HG03460 (cell line): ENCODE measurements around the gene SULF2.

Experiments
- ATAC-seq: cut with Tn5 transposase; IDR thresholded peaks from one replicate; pipeline ENCODE4 v1.9.1; 2021; ENCODE audit not compliant: unreplicated experiment

SULF2 gene

DNA sequence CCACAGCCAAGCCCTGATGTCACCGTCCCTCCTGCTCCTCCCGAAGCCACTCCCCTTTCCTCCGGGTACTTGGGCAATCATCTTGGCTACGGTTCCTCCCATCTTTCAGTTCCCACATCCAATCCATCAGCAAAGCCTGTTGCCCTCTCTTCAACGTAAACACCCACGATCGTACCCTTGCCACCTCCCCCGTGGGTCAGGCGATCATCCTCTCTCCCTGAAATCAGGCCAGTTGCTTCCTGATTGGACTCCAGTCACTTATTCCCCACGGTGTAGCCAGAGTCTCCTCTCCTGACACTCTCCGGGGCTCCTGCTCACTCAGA lies 44.5 kb downstream of the SULF2 start:
- no peak for ATAC-seq

DNA sequence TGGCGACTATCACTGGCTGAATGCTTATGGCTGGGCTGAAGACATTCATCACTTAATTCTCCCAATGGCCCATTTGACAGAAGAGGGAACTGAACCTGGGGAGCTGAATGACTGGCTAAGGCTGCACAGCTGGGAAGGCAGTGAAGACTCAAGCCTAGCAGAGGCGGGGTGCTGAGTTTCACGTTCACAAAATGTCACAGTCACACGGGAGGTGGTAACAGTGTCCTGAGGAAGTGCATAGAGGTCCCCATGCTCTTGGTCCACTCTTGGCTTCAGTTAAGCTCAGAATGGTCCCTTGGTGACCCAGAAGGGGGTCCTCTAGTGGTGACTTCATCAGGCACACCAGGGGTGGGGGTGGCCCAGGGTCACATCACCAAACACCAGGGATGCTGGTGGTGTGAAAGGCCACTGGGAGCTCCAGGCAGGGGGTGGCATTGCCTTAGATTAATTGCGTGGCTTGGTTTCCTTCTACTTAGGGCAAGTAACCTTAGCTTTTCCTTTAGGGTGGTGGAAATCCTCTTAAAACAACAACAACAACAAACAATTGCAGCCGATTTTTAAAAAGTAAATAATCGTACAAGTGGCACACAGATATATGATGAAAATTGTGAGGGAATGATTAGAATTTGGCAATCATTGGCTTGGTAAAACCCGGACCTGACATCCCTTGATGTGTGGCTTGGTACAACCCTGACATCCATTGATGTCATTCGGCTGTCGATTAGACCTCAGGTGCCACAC lies 45.0 kb downstream of the SULF2 start:
- no peak for ATAC-seq

DNA sequence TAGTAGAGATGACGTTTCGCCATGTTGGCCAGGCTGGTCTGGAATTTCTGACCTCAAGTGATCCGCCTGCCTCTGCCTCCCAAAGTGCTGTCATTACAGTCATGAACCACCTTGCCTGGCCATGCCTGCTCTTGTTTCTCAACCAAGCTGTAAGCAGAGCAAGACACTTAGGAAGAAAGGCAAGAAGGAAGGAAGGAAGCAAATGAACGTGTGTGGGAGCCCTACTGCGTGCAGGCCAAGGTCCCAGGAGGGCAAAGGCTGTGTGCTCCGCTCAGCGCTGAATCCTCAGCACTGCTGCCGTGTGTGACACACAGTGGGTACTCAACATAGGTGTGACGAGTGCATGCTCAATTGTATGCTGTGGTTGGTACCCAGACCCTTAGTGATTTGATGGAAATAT lies 47.4 kb downstream of the SULF2 start:
- ATAC-seq = no peak

DNA sequence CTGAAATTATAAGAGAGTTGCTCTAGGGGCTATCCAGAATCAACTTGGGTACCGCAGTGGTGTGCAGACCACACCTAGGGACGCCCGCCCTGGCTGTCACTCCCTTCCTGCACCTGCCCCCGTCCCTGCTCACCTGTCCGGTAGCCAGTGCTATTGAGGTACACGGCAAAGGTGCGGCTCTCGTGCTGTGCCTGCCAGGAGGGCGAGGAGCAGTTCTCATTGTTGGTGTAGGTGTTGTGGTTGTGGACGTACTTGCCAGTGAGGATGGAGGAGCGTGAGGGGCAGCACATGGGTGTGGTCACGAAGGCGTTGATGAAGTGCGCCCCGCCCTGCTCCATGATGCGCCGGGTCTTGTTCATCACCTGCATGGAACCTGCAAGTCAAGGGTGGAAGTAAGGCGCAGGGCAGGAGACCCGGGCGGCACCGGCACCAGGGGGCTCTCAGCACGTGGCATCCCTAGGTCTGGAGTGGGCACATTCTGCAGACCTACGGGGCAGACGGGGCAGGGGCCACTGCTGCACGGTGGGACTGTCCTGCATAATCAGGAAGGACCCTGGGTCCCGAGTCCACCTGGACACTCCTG lies 48.6 kb downstream of the SULF2 start:
- no peak for ATAC-seq

DNA sequence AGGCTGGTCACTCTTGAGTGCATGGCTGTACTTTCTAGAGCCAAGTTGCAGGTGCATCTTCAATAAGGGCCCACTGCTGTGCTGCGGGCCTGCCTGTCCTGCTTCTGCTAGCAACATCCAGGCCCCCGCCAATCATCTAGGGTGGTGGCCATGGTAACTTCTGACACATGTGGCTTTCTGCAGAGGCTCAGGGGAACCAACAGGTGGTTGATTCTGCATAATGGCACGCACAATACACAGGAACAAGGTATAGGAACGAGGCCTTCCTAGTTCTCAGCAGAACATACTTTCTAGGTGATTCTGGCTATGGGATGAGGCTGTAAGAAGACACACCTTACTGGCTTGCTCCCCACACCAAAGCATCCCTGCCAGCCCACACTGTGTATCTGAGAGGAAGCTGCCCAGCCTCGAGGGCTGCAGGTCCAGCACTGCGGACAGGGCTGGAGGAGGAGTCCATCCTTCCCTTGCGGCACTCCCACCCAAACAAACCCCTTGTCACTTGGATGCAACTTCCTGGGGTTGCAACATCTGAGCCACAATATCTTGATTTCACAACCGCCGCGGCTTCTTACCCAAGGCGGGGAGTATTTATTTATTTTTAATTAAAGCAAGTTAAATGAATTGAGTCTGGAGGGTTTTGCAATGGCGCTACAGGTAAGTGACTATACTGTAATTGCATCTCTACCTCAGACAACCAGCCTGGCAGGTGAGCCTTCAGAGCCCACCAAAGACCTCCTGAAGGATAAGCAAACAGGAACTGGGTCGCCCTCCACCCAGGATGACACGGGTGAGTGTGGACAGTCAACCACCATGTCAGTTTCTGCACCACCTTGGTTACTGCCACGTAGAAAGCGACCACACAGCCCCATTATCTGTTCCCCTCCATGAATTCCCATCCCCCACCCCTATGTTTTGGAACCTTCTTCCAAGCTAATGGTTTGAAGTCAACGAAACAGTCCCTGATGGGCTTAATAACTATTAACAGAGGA lies 49.6 kb downstream of the SULF2 start:
- ATAC-seq = no peak

DNA sequence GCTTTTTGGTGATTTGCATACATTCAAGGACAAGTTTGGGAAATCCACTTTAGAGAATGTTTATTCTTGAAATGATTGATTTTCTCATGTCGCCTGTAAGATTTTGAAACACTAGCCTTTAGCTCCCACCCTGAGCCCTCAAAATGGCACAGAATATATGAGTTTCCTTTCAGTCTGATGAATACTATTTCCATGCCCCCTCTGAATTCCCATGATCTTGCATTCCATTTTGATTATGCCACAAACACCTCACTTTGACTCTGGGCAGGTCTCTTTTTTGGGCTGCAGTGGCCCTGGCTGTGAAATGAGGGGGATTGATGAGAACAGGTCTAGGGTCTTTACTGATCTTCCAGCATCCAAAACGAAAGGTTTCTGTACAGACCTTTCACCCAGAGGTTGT lies 50.4 kb downstream of the SULF2 start:
- ATAC-seq = no peak

DNA sequence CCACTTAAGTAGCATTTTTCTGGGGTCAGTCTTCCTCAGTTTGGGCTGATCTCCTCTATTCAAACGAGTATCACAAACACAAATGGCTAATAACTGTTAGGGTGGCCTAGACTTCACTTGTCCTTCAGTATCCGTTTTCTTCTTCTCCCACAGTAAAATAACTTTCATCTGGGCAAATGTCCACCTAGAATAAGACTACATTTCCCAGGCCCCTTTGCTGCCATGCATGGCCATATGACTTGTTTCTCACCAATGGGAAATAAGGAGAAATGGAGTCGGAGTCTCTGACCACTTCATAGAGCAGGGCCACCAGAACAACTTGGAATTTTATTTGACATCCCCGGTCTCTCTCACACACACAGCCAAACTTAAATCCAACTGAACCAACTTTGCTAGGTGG lies 51.4 kb downstream of the SULF2 start:
- no peak for ATAC-seq

DNA sequence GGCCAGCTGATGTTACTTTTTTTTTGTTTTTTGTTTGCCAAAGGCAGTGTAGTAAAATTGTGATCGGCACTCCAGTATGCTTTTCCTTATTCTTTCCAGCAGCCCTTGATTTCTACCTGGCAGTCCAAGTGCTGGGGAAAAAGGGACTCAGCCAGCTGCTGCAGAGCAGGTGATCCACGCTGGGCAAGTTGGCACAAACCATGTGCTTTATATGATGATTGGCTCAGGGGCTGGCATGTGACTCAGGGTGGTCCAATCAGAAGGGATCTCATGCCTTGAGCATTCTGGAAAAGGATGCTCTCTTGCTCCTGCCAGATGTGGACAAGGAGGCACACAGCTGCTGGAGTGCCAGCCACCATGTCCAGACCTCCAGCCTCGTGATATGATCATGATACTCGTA lies 54.5 kb downstream of the SULF2 start:
- no peak for ATAC-seq

DNA sequence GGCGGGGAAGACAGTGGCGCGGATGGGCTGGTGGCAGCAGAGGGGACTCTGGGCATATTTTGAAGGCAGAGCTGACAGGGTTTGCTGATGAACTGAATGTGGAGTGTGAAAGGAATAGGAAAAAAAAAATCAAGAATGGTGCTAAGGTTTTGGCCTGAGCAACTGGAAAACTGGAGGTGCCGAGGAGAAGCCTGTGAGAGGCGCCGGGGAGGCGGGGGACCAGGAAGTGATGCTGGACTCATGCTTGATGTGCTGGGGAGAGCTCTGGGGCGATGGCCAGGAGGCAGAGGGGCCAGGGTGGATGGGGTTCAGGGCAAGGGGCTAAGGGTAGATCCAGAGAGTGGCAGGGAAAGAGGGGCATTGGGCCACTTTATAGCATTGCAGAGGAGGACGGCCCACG lies 55.8 kb downstream of the SULF2 start:
- no peak for ATAC-seq

DNA sequence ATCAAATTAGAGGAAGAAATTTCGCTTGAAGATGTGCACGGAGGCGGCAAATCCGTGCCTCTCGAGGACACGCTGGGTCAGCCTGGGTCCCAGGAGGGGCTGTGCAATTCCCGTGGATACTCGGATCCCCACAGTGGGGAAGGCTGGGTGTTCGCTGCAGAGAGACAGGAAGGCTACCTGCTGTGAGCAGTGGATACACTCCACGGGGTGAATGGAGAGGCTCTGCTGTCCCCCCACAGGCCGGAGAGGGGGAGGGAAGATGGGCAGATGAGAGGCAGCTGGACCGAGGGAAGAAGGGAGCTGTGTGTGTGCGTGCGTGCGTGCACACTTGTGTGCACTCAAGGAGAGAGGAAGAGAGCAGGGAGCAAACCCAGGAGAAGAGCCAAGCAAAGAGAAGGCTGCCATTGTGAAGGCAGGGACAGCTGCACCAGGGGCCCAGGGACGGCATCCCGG lies 57.3 kb downstream of the SULF2 start:
- ATAC-seq = no peak

DNA sequence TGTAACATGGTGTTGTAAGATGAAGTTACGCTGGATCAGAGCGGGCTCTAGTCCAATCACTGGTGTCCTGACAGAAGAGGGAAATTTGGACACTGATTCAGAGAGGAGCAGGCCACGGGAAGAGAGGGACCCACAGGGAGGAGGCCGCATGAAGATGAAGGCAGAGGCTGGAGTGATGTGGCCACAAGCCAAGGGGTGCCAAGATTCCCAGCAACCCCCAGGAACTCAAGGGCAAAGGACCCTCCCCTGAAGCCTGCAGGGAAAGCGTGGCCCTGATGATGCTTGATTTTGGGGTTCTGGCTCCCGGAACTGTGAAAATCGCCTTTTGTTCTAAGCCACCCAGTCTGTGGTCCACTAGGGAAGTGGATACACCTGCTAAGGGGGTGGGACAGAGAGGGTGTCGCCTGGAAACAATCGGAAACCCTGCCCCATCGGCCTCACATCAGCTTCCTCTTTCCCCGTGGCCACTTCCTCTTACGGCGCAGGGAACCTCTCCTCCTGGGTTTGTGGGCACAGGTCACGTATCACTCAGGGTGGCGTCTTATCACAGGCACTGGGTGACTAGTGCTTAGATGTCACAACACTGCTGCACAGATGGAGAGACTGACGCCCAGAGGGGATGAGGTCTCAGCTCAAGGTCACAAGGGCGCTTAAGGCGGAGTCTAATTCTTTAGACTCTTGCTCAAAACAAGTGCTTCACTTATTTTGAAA lies 58.0 kb downstream of the SULF2 start:
- peak; percentile 69 for ATAC-seq

DNA sequence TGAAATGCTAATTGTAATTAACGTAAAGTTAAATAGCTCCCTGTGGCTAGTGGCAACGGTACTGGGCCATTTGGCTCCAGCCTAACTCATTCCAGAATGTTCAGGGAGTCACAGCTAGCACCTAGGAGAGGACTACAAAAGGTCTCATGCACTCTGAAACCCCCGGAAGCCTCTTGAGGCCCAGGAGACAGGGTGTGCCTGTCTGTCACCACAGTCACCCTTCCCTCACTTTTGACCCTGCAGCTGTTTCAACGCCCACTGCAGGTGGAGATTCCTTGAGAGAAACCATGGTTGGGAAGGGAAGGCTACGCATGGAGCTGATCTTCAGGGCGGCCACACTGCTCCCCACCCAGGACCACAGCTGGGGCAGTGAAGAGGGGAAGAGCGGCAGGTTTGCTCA lies 58.6 kb downstream of the SULF2 start:
- ATAC-seq = no peak

DNA sequence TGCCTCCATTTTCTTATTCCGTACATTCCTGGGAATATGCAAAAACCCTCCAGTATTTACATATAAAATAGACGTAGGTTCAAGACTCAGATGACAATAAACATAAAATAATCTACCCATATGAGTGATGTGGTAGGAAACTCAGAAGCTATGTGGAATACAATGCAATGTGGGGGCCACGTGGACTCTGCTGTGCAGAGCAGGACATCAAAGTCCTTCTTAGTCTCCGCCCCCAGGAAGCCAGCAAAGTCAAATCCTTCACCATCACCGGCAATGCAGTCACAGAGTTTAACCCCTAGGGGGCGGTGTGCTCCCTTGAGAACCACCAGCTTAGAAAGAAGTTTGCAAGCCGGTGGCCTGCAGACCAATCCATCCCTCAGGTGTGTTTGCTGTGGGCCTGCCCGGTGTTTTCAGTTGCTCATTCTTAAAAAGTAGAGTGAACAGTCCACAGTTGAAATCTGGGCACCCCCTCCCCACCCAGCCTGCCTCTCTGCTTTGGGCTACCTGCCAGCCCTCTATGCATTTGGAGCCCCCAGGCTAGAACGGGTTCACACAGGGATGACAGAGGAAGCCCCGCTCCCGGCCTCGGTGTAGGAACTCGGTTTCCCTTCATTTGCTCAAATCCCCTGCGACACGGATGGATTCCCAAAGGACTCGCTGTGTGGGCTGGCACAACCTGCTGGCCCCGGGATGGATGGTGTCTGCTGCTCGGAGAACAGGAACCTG lies 59.9 kb downstream of the SULF2 start:
- ATAC-seq = no peak

DNA sequence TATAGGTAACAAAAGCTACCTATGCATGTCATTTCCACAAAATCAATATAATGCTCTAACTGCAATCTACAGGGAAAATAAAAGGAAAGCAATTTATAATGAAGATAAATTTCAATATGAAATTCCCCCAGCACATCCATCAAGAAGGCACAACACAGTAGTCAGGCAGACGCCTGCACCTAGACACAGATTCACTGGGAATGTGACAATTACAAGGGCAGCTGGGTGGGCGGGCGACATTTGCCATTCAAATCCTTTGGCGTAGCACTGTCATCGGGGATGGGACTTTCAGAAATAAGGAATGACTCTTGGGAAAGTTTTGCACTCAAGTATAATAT lies 60.4 kb downstream of the SULF2 start:
- no peak for ATAC-seq

DNA sequence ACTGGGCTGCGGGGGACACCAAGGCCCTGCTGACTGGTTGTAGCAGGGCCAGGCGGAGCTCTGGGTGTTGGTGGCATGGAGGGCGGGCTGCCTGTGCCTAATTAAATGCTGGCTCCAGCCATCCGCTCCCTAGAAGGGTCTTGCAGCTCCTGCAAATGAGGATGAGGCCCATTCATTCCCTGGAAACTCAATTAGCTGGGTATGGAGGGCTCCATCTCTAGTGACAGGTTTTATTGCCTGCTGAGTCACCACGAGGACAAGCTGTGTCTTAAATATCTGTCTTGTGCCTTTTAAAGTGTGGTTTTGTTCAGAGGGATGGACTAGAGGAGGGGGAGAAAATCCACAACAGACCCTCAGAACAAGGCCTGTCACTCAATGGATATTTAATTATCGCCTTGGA lies 60.9 kb downstream of the SULF2 start:
- ATAC-seq = no peak

DNA sequence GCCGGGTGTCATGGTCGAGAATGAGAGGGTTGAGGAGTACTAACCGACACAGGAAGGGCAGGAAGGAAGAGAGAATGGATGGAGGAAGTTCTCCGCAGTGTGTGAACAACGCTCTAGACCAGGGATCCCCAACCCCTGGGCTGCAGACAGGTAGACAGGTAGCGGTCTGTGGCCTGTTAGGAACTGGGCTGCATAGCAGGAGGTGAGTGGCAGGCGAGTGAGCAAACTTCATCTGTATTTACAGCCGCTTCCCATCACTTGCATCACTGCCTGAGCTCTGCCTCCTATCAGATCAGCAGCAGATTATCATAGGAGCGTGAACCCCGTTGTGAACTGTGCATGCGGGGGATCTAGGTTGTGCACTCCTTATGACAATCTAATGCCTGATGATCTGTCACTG lies 62.0 kb downstream of the SULF2 start:
- ATAC-seq = no peak

DNA sequence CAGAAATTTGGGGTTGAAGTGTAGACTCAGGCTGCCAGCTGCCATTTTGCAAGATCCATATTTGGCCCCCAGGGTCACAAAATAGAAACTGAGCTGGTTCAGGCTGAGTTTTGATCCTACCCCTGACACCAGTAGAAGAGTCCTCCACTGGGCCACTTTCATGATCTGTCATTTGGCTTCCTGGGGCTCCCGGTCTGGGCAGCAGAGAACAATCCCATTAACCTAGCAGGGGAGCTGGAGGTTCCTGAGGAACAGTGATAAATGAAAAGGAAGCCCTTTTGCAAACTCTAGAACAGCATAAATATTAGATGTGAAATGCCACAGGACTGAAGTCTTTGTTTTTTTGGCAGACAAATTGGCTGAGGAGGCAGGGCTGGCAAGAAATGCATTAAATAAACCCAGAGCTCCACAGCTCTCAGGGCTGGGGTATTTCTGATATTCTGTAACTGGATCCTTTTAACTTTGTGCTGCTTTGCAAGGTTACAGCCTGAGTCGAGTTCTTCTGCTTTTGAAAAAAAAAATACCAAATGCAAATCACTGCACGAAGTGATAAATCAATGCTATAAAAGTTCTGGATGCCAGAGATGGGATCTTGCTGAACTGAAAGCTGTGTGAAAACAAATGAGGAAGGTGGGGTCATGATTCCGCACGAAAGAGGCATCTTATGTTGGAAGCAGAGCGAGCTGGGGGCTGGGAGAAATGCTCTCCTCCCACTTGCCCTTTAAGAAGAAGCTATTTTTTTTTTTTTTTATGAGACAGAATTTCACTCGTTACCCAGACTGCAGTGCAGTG lies 64.4 kb downstream of the SULF2 start:
- no peak for ATAC-seq

DNA sequence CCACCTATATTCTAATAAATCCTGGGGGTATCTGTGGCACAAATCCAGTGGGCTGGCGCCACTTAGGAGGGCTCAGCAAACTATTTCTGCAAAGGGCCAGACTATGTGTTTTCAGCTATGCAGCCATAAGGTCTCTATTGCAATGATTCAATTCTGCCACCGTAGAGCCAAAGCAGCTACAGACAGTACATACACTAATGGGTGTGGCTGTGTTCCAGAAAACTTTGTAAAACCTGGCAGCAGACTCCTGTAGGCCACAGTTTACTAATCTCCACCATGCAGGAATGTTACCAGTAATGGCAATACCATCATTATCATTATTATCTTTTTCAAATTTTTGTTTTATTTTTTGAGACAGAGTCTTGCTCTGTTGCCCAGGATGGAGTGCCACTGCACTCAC lies 65.7 kb downstream of the SULF2 start:
- no peak for ATAC-seq

DNA sequence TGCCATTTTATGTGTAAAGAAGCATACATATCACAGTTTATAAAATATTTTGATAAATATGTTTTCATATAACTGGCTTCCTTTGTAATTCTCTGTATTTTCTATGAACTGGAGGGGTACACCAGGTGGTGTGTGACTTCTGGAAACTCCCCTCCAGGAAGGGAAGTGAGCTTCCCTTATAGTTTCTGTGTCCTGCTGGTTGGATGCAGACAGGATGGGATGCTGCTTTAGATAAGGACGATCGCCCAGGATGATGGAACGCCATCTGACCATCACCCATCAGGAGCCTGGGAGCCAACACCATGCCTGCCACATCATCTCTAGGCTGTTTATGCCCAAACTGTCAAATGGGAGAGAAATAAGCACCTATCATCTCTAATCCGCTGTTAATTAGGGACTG lies 66.1 kb downstream of the SULF2 start:
- ATAC-seq = no peak

DNA sequence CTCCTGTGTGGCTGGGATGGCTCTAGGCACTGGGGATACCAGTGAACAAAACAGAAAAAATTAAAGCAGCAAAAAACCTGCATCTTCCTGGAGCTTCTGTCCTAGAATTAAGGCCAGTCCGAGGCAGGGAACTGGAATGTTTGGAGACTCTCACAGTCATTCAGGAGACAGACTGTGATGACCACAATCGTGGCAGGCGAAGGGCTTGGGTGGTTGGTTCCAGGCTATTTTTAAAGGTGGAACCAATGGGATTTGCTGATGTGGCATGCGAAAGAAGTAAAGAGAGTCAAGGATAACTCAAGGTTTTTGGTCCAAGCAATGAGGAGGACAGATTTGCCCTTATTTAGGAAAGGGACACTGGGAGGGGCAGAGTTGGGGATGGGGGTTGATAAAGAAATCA lies 66.9 kb downstream of the SULF2 start:
- no peak for ATAC-seq
